PFSK-1 (cell line): ENCODE data around the gene LRRIQ3.

Source experiments
- SIN3A ChIP-seq: IDR thresholded peaks from 2 replicates; pipeline ENCODE4 v1.6.1; 2012; ENCODE audit warnings: mild to moderate bottlenecking, low read length, moderate library complexity, borderline replicate concordance; ENCODE audit not compliant: insufficient read depth
- TAF1 ChIP-seq: IDR thresholded peaks from 2 replicates; pipeline ENCODE4 v1.6.1; 2012; ENCODE audit warnings: low read length, control low read depth, borderline replicate concordance; ENCODE audit not compliant: insufficient read depth

DNA sequence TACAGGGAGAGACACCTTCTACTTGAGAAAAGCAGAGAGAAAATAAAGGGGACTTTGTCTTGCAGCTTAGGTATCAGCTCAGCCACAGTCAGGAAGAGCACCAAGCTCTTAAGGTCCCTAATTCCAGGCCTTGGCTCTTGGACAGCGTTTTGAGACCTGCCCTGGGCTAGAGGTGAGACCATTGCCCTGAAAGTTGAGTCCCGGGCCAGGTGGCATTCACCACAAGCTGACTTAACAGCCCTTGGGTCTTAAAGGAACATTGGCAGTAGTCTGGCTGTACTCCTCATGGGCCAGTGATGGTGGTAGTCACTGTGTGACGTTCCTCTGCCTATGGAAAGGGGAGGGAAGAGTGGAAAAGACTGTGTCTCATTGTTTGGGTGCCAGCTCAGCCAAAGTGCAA, 25.5 kb upstream of the LRRIQ3 start:
- TF ChIP-seq SIN3A = no peak
- no peak for TF ChIP-seq TAF1
